ENCODE data around the gene CDH23. TPM values are rescaled to one million over a fixed set of nuclear protein-coding genes. Genes with fewer than 3 reads are reported as not detected.

Gene CDH23
- total RNA-seq, 3 donors from 2014 or later, result 1.8 to 3.6 (median 3.0) TPM

DNA sequence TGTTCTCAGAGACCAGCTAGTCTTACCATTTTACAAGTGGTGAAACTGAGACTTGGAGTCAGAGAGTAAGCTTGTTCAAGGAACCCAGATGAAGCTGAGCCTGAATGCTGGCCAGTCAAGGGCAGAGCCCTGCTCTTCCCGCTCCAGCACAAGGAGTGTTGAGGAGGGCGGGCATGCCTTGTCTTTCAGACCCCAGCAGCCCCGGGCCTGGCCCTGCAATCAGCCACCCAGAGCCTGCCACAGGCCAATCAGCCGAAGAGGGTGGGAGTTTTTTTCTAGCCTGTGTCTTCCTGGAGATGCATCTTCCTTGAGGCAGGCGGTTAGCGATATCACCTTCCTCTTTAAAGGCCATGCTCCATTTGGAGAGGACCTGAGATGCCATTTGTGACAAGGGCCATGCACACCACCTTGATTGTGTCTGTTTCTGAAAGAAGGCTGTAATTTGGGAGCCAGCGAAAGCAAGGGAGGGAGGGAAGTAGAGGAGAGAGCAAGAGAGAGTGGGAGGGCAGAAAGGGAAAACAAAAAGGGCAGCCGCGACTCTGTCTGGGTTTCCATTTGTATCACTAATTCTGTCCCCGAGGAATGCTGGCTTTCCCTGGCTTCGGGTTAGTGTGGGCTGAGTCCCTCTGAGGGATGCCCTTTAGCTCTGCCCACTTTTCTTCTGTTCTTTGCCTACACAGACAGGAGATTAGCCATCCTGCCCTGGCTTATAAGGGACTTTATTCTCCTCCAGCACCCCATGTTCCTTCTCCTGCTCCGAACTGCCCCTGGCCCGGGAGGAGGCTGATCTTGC is 8.0 kb downstream of the CDH23 start:
- H3K9me3 ChIP-seq, result no peaks in the 10 kb centered on the region
- DNase-seq (no peak), ATAC-seq (no peak)
- TF ChIP-seq CTCF (IDR thresholded peaks at IDR 0.05), result no peak
- H3K36me3 ChIP-seq (ENCODE audit: low read depth), result no peaks in the 10 kb centered on the region
- H3K4me3 ChIP-seq, result no peak overlapping the region
- intact Hi-C loops (cut with DNase I, micrococcal nuclease), result no loop called here
- no peaks in the 10 kb centered on the region for H3K4me1 ChIP-seq (ENCODE audit: low read depth)

DNA sequence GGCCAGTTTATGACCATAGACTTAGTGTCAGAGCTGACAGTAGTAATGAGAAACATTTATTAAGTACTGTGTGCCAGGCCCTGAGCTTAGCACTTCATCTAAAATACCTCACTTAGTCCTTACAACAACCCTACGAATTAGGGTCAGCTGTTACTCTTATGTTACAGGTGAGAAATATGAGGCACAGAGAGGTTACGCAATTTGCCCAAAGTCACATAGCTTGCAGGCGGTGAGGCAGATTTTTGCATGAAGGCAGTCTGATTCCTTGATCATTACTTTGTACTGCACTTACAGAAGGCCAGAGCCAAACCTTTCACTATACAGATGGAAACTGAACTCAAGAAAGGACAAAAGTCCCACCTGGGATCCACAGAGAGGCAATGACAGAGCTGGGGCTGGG is 10.2 kb downstream of the CDH23 start:
- no peak overlapping the region for H3K4me3 ChIP-seq
- intact Hi-C loops (cut with DNase I, micrococcal nuclease), result no loop called here
- H3K36me3 ChIP-seq (ENCODE audit: low read depth), result no peaks in the 10 kb centered on the region
- peaks cover 5% of the 10 kb centered on the region for H3K9me3 ChIP-seq
- no peak for ATAC-seq
- no peak for TF ChIP-seq CTCF (IDR thresholded peaks at IDR 0.05)
- H3K4me1 ChIP-seq (ENCODE audit: low read depth), result no peaks in the 10 kb centered on the region
- DNase-seq, result no peak

DNA sequence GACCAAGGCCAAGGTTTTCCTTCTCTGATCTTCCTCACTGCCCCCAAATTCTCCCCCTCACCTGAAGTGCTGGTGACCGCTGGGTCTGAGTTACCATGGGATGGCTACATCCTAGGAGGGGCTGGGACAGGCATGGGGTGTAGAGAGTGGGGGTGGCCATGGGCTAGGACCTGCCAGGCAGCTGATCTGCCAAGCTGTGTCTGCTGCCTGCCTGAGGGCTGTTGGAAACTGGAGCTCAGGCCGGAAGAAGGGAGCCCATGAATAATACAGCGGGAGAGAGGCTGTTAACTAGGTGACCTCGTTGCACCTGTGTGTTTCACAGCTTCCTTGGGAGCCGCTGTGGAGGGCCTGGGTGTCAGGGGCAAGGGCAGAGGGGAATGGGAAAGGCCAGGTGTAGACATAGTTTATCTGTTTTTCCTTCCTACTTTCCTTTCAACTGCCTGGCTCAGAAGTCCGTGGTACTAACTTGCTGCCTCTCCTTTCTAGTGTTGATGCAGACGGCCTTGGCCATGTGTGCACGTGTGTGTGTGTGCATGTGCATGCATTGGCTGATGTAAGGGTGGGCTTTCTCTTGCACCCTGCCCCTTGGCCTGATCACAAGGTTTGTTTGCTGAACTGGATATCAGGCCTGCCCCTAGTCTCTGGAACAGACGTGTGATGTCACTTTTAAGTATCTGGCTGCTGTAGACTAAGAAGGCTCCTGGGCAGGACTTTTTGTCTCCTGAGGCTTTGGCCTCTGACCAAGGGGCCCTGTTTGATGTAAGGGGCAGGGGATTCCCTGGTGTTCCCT is 11.9 kb downstream of the CDH23 start:
- no peak for DNase-seq
- no peaks in the 10 kb centered on the region for H3K36me3 ChIP-seq (ENCODE audit: low read depth)
- intact Hi-C loops (cut with DNase I, micrococcal nuclease), result no loop called here
- no peak for ATAC-seq
- H3K4me1 ChIP-seq (ENCODE audit: low read depth), result no peaks in the 10 kb centered on the region
- TF ChIP-seq CTCF (IDR thresholded peaks at IDR 0.05), result no peak
- peaks cover 6% of the 10 kb centered on the region for H3K9me3 ChIP-seq
- no peak overlapping the region for H3K4me3 ChIP-seq

DNA sequence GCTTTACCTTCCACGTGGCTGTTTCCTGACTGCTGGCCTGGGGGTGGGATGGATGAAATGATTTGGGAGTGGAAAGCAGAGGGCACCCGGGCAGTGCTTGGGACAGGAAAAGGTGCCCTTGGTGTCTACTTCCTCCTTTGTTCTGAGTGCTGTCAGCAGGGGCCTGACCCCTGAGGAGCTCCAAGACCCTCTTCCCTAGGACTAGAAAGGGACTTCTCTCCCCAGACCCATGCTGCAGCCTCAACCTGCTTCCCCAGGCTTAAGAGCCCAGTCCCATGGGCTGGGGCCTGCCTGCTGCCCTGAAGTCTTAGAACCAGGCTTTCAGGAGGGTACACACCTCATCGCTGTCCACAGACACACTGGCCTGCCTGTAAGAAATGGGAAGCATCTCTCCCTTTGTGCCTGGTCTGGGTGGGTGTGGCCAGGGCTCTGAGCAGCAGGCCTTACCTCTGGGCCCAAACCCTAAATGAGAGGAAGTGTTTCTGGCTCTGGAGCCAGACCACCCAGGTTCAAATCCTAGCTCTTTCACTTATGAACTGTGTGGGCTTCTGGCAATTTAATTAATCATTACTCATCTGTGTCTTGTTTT is 12.9 kb downstream of the CDH23 start:
- Histone ChIP-seq H3K36me3 (ENCODE audit: low read depth) (no peaks in the 10 kb centered on the region), H3K4me3 (no peak overlapping the region), H3K4me1 (ENCODE audit: low read depth) (no peaks in the 10 kb centered on the region), H3K9me3 (peaks cover 6% of the 10 kb centered on the region)
- no peak for TF ChIP-seq CTCF (IDR thresholded peaks at IDR 0.05)
- DNase-seq (no peak), ATAC-seq (no peak)
- intact Hi-C loops (cut with DNase I, micrococcal nuclease), result no loop called here

DNA sequence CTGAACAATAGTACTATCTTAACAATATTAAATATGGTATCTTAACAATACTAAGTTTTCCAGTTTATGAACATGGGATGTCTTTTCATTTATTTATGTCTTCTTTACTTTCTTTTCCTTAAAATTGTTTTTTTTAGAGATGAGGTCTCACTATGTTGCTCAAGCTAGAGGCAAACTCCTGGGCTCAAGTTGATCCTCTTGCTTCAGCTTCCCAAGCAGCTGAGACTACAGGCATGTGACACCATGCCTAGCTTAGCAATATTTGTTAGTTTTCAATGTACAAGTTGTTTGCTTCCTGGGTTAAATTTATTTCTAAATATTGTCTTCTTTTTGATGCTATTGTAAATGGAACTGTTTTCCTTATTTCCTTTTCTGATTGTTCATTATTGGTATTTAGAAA is 16.9 kb downstream of the CDH23 start:
- no peaks in the 10 kb centered on the region for H3K4me1 ChIP-seq (ENCODE audit: low read depth)
- H3K4me3 ChIP-seq, result no peak overlapping the region
- H3K9me3 ChIP-seq, result peaks cover 6% of the 10 kb centered on the region
- DNase-seq, result no peak
- ATAC-seq, result no peak
- no peak for TF ChIP-seq CTCF (IDR thresholded peaks at IDR 0.05)
- intact Hi-C loops (cut with DNase I, micrococcal nuclease), result no loop called here
- H3K36me3 ChIP-seq (ENCODE audit: low read depth), result no peaks in the 10 kb centered on the region
